ENCODE results near the gene PIGN. TPM values are rescaled to one million over a fixed set of nuclear protein-coding genes. Genes with fewer than 3 reads are reported as not detected.

PIGN gene
- total RNA-seq, 2 experiments from 2014 or later, result 9.6 to 11.7 TPM

GRCh38 chr18:62028715-62029114, 158.1 kb downstream of the PIGN start:
- intact Hi-C loops (cut with DNase I, micrococcal nuclease), result no loop called here
- Mint-ChIP-seq H3K27ac (no peak overlapping the region), H3K4me1 (ENCODE audit: low read depth) (peaks cover 15% of the 10 kb centered on the region), H3K4me3 (no peak overlapping the region), H3K36me3 (ENCODE audit: low read depth) (no peaks in the 10 kb centered on the region), H3K27me3 (no peaks in the 10 kb centered on the region), H3K9me3 (no peaks in the 10 kb centered on the region)
- Histone ChIP-seq H3K4me3 (ENCODE audit: low read length) (no peak overlapping the region), H3K36me3 (ENCODE audit: insufficient read depth, low read length) (no peaks in the 10 kb centered on the region), H3K4me1 (ENCODE audit: insufficient read depth, low read length) (no peaks in the 10 kb centered on the region), H3K27ac (ENCODE audit: low read depth in 1 of 2, low read length in 2 of 2) (no peak overlapping the region), H3K27me3 (ENCODE audit: control insufficient read depth in 1 of 2, insufficient read depth in 2 of 2, low read length in 2 of 2) (no peaks in the 10 kb centered on the region), H3K9me3 (ENCODE audit: control insufficient read depth in 1 of 2, insufficient read depth in 1 of 2, low read length in 2 of 2) (no peaks in the 10 kb centered on the region)
- POLR2A ChIA-PET, result no interaction called here
- ATAC-seq (ENCODE audit: poor library complexity), result no peak
- DNase-seq, result no peak
- TF ChIP-seq CTCF (IDR thresholded peaks at IDR 0.05), result no peak
- CTCF ChIA-PET, result no interaction called here

GRCh38 chr18:62027914-62028520, 158.8 kb downstream of the PIGN start:
- Mint-ChIP-seq H3K36me3 (ENCODE audit: low read depth) (no peaks in the 10 kb centered on the region), H3K4me1 (ENCODE audit: low read depth) (peaks cover 8% of the 10 kb centered on the region), H3K27me3 (no peaks in the 10 kb centered on the region), H3K27ac (no peak overlapping the region), H3K9me3 (no peaks in the 10 kb centered on the region), H3K4me3 (no peak overlapping the region)
- Histone ChIP-seq H3K4me1 (ENCODE audit: insufficient read depth, low read length) (no peaks in the 10 kb centered on the region), H3K4me3 (ENCODE audit: low read length) (no peak overlapping the region), H3K27ac (ENCODE audit: low read depth in 1 of 2, low read length in 2 of 2) (no peak overlapping the region), H3K36me3 (ENCODE audit: insufficient read depth, low read length) (no peaks in the 10 kb centered on the region), H3K9me3 (ENCODE audit: control insufficient read depth in 1 of 2, insufficient read depth in 1 of 2, low read length in 2 of 2) (no peaks in the 10 kb centered on the region), H3K27me3 (ENCODE audit: control insufficient read depth in 1 of 2, insufficient read depth in 2 of 2, low read length in 2 of 2) (no peaks in the 10 kb centered on the region)
- ChIA-PET CTCF (no interaction called here), POLR2A (no interaction called here)
- ATAC-seq (ENCODE audit: poor library complexity), result no peak
- no peak for TF ChIP-seq CTCF (IDR thresholded peaks at IDR 0.05)
- no peak for DNase-seq
- intact Hi-C loops (cut with DNase I, micrococcal nuclease), result no loop called here

- no peak overlapping the region for H3K27ac Mint-ChIP-seq
- TF ChIP-seq CTCF (IDR thresholded peaks at IDR 0.05), result no peak
- intact Hi-C loops (cut with DNase I, micrococcal nuclease), result no loop called here
- H3K36me3 Mint-ChIP-seq (ENCODE audit: low read depth), result no peaks in the 10 kb centered on the region
- no peaks in the 10 kb centered on the region for H3K4me1 ChIP-seq (ENCODE audit: insufficient read depth, low read length)
- H3K27me3 ChIP-seq (ENCODE audit: control insufficient read depth in 1 of 2, insufficient read depth in 2 of 2, low read length in 2 of 2), result no peaks in the 10 kb centered on the region
- no peak overlapping the region for H3K4me3 ChIP-seq (ENCODE audit: low read length)
- CTCF ChIA-PET, result no interaction called here
- H3K9me3 ChIP-seq (ENCODE audit: control insufficient read depth in 1 of 2, insufficient read depth in 1 of 2, low read length in 2 of 2), result no peaks in the 10 kb centered on the region
- no peaks in the 10 kb centered on the region for H3K36me3 ChIP-seq (ENCODE audit: insufficient read depth, low read length)
- H3K27ac ChIP-seq (ENCODE audit: low read depth in 1 of 2, low read length in 2 of 2), result no peak overlapping the region
- POLR2A ChIA-PET, result no interaction called here
- H3K27me3 Mint-ChIP-seq, result no peaks in the 10 kb centered on the region
- no peak overlapping the region for H3K4me3 Mint-ChIP-seq
- no peaks in the 10 kb centered on the region for H3K4me1 Mint-ChIP-seq (ENCODE audit: low read depth)
- no peak for DNase-seq
- no peaks in the 10 kb centered on the region for H3K9me3 Mint-ChIP-seq
- no peak for ATAC-seq (ENCODE audit: poor library complexity)
Measured at GRCh38 chr18:62026586-62026985, 160.3 kb downstream of the PIGN start.
